Midbrain (tissue), 1 donor: ENCODE data around the gene KNDC1.
A peak's percentile ranks its signal among the peaks of the same experiment; 100 is the strongest.
"Not testable (repeated sequence)": the region's sequence is repeated elsewhere in the genome, so short reads cannot be mapped to it uniquely, and the experiment has no call there.

Experiments used
- DNase-seq: peaks from one replicate; lab custom pipeline; 2025; lab: John Stamatoyannopoulos, UW

The KNDC1 gene

DNA sequence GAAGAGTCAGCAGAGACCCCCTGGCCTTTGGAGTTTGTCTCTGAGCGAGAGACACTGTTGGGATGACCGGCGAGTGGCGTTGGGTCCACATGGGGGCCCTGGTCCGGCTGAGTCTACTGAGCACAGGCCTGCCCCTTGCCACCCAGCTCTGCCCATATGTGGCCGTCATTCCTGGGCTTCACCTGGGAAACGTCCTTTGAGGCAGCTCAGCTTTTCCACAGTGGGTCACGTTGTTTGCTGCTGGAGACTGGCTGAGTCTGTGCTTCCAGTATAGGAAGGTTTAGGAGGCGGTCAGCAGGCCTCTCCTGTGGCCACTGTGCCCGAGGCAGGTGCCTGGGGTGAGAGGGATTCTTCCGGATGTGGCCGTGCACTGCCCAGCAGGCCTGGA lies 99.6 kb downstream of the KNDC1 start:
- DNase-seq = no peak

DNA sequence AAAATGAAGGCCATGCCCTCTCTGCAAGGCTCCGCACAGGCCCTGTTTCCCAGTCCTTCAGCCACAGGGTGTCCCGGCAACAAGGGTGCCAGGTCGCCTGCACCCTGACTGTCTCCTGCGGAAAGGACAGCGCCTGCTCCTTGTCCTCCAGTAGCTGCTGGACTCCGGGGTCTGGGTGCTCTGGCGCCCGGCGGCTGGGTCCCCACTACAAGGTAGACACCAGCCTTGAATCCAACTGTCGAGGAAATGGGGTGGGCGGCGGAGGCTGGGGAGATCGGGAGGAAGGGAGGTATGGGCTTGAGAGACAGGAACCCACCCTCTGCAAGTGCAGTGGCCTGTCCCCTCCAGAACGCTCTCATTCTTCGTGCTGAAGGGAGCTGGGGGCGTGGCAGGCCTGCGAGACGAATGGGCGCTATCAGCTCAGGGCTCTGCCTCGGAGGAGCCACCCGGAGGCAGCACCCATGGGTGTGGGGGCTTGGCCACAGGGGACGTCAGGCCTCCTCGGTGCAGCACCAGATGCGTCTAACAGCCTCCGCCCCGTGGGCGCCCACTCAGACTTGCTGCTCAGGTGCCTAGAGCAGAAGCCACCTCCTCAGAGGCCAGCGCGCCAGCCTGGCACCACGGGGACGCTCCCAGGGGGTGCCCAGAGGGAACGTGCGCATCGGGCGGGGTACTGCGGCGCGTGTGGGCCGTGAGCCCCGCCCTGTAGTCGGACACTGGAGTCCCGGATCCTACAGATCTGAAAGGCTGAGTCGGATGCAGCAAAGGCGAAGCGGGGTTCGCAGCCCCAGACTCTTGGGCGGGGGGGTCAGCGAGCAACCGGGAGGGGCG lies 101.1 kb downstream of the KNDC1 start:
- DNase-seq = no peak

DNA sequence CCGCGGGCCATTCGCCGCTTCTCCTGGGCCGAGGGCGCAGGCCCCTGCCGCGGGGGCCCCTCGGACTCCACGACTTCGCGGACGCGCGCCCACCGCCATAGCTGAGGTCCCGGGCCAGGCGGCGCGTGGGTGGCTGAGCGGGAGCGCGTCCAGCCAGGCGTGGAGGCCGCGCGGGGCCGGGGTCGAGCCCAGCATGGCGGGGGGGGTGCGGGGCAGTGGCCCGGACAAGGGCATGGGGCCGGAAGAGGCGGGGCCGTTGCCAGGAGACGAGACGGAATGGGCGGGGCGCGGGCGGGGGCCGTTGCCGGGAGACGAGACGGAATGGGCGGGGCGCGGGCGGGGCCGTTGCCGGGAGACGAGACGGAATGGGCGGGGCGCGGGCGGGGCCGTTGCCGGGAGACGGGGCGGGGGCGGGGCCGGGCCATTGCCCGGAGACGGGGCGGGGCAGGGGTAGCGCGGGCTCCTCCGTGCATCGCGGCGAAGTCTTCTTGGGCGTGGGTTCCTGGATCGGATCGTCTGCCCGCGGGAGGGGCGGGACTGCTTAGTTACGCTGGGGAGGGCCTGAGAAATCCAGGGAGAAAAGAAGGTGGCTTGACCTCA lies 101.8 kb downstream of the KNDC1 start:
- peak; percentile 77 for DNase-seq

DNA sequence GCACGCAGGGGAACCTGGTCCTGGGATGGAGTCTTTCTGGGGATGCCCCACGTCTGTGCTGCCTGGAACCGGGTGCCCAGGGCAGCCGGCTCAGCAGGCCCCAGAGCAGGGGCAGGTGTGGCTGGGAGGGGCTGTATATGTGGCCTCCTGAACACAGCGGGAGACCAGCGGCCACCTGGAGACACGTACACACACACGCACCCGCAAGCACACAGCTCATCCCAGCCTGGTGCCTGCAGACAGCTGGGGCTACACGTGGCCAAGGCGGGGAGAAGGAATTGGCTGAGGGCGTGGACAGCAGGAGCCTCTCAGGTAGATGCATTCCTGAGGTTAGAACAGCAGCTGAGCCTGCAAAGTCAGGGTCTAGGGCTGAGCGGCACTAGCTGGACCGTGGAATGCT lies 102.7 kb downstream of the KNDC1 start:
- no peak for DNase-seq

DNA sequence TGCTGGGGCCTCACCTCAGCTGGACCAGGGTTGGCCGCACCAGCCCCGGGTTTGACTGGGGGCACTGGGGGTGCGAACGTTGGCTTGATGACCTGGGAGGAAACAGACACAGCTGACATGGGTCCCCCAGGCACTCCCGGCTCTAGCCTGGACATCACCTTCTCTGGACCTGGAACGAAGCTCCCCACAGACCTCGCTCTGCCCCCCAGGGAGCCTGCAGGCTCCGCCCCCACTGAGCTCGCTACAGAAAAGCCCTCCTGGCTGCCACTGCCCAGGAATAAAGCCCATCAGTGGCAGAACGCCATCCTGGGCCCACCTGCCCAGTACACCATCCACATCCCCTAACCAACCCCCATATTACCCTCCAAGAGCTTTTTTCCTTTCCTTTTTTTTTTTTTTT lies 103.7 kb downstream of the KNDC1 start:
- DNase-seq = no peak

DNA sequence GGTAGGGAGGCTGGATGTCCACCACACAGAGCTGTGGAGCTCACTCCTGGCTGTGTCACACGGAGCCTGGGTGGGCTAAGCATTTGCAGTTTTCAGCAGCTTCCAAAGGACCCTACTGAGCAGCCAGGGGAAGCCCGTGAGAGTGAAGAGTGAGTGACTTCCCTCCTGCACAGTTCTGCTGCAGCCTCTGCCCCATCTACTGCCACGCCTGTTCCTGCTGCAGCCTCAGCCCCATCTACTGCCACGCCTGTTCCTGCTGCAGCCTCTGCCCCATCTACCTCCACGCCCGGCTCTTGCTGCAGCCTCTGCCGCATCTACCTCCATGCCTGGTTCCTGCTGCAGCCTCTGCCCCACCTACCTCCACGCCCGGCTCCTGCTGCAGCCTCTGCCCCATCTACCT lies 104.4 kb downstream of the KNDC1 start:
- DNase-seq = no peak

DNA sequence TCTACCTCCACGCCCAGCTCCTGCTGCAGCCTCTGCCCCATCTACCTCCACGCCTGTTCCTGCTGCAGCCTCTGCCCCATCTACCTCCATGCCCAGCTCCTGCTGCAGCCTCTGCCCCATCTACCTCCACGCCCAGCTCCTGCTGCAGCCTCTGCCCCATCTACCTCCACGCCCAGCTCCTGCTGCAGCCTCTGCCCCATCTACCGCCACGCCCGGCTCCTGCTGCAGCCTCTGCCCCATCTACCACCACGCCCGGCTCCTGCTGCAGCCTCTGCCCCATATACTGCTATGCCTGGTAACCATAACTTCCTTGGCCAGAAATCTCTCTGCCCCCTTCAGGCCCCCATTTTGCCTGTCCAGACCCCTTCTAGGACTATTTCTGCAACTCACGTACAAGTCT lies 105.0 kb downstream of the KNDC1 start:
- DNase-seq = not testable (repeated sequence)

DNA sequence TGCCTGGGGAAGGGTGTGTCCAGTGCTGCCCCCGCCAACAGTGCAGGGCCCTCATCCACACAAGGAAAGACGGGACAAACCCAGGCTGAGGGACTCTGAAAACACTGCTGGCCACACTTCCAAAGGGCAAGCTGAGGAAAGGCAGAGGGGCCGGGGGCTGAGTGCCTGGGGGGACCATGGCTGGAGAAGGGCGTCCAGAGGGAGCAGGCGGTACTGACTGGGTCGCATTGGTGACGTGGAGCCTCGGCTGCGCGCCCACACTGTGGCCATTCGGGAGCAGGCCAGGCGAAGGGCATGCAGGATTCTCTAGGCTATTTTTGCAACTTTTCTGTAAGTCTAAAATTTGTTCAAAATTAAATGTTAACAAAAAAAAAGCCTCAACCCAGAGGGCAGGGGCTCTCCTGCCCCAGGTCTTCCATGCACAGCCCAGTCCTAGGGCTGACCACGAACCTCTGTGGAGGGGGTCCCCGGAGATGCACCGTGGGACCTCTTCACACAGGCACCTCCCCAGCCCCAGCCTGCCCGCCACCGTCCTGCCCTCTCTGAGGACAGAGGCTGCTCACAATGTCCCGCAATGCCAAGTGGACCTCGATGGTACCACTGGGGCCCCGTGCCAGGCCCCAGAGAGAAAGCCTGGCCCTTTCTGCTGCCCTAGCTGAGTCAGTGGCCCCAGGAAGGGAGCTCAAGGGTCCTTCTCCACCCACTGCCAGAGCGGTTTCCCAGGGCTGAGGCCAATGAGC lies 106.2 kb downstream of the KNDC1 start:
- no peak for DNase-seq

DNA sequence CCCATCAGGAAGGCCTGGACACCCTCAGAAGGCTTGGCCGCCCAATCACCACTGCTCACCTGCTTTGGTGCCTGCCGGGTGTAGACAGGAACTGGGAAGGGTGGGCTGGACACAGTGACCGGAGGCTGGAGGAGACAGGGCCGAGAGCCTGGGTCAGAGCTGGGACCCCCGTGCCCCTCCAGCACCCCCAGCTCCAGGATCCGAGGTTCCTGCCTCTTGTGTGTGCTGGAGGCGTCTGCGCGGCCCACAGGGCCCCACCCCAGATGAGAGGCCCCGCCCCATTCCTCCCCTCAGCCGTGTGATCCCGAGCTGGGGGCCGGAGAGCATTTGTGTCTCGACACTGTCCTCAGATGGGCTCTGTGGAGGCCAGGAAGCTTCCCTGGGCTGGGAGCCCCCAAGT lies 107.3 kb downstream of the KNDC1 start:
- no peak for DNase-seq

DNA sequence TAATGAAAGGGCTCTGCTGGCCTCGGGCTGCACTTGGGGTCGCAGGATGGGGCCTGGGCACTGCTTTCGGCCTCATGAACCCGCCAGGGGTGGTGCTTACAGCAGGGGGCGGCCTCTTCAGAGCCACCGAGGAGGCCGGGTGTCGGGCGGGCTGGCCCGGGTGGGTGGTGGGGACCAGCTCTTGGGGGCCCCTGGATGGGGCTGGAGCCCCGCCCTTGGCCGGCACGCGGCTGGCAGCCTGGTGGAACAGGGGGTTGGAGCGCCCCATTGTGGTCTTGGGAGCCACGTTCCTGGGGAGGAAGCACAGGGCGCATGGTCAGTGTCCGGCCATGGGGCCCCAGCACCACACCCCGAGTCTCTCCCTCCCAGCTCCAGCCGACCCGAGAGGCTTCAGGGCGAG lies 107.8 kb downstream of the KNDC1 start:
- no peak for DNase-seq

DNA sequence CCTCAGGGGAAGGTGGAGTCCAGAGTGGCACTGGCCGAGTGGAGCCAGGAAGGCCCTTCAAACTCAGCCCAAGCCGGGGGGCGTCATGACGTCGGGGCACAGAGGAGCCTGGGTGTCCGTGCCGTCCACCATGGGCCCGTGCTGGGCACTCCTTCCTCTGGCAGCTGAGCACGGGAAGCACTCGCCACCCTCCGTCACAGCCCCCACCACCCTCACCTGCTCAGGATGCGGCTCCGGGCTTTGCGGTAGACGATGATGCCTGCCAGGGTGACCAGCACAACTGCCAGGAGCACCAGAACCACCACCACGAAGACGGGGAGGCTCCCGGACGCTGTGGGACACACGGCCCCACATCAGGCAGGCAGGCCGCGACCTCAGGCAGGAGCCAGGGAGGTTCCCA lies 108.5 kb downstream of the KNDC1 start:
- no peak for DNase-seq

DNA sequence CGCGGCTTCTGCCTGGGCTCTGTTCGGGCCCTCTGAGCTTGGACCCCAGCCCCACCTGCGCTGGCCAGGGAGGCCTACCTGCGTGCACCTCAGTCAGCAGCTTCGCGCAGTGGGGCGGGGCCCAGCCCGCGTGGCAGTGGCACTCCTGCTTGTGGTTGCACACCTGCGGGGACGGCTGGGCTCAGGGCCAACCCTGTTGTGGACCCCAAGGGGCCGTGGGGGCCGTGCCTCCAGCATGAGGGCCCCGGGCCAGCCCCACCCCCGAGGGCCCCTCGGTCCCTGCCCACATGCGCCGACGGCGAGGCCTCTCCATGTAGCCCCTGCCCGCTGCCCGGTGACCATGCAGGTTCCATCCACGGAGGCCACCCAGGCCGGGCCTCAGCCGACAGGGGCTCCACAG lies 109.3 kb downstream of the KNDC1 start:
- DNase-seq = no peak

DNA sequence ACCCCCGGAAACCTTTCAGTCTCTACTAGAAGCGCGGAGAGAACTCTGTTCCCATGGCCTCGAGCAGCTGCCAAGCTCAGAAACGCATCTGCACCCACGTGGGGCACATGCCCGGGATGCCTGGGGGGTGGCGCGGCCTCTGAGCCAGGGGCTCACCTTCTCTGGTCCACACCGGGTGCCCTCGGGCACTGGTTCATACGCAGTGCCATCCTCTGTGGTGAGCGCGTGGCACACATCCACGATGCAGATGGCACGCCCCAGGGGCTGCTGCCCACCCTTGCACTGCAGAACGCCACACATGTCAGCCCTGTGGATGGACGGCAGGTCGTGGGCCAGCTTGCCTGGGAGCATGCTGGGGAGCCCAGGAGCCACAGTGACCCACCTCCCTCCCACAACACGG lies 110.2 kb downstream of the KNDC1 start:
- no peak for DNase-seq

DNA sequence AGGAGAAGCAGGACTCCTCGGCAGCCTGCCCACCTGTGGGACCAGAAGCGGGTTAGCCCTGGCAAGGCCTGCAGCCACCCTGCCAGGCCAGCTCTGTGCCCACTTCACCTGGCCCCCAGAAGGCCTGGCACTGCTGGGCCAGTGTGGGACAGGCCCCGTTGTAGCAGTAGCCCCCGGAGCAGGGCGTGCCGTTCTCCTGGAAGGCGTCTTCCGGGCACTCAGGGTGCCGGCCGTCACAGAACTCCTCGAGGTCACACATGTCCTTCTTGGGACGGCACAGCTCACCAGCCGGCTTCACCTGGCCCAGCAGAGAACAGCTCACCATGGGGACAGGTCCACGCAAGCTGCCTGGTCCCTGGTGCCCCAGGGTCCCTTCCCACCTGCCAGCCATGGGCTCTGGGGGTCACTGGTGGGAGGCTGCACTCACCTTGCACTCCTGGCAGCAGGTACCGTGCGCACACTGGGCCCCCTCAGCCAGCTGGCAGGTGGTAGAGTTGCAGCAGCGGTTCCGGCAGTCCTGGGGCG lies 110.8 kb downstream of the KNDC1 start:
- DNase-seq = no peak

DNA sequence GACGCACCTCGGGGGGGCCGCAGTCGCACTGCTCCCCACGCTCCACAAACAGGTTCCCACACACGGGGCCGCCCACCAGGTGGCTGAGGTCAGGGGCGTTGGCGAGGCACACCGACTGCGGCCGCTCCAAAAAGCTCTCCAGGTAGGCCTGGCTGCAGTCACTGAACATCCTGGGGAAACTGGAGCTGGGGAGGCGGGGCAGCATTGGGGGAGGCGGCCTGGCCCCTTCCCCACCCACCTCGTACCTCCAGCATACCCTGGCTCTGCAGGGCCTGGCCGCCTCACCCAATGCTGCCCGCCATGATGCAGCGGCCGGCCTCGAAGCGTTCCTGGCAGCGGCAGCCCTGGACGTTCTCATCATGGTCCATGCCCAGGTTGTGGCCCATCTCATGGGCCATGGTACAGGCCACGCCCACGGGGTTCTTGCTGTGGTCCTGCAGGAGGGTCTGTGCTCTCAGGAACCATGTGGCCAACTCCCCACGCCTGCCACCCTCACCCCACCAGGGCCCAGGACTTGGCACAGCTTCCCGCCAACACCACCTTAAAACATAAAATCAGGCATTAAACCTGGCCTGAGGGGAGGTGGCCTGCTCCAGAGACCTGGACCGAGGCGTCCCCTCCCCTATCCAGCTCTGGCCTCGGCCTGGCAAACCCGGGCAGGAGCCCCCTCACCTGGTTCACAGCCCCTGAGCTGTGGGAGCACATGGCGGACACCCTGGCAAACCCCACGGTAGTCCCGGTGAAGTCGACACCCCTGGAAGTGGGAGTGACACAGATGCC lies 111.7 kb downstream of the KNDC1 start:
- DNase-seq = no peak

DNA sequence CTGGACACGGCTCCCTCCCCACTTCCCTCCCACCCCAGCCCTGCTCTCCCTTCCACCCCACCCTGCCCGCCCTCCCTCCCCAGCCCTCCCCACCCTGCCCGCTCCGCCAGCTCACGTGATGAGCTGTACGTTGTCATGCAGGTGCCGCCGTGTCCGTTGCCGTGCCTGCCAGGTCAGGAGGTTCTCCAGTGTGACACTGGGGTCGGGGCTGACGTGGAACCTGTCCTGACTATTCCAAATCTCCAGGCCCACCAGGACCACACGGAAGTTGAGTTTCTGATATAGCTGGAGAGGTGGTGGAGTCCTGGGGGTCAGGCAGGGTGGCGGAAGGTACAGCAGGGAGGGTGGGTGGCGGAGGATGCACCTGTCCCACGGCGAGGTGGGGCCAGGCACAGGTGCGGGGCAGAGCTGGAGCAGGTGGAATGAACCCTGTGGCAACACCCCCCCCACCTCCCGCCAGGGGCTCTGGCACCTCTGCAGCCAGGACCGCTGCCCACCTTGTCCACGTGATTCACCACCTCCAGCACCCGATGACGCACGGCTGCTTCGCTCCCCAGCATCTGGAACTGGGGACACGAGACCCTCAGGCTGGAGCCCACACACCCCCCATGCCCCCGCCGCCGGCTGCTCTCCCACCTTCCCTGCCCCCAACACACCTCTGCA lies 112.4 kb downstream of the KNDC1 start:
- DNase-seq = no peak

DNA sequence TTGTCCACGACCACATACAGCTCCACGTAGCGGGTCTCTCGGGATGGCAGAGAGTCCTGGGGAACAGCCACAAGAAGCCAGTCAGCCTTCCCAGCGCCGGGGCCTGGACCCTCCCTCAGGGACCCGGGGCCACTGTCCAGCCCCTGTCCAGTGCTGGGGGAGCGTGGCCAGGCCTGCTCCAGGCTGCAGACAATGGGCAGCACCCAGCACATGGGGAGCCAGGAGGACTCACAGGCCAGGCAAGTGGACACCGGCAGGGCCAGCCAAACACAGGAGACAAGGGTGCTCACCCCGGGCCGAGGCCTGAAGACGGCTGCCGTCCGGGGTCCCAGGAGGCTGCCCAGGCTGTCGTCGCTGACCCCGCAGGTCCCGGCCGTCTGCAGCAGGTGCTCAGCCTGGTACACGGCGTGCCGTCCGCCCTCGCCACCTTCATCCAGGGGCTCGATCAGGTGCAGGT lies 113.0 kb downstream of the KNDC1 start:
- DNase-seq = no peak

DNA sequence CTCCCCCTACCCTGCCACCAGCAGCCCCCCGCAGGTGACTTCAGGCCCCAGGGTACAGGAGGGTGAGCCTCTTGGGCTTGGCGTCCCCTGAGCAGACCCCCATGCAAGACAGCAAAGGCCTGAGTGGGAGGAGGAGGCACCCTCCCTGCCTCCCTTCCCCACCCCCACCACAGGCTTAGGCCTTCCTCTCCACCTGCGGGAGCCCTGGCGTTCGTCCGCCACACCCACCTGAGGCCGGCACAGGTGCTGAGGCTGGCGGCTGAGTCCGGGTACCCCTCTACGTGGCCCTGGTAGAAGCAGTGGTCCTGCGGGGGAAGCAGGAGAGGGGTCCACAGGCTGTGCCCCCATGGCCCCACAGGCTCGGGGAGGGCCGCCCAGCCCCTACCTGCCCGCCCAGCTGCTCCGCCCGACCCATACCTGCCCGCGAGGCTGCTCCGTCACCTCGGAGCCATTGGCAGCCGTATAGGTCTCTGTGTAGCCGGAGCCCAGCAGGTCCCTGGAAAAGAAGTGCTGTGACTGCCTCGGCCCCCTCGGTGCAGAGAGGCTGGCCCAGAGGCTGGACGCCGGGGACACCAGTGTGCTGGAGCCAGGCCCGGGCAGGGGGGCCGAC lies 113.6 kb downstream of the KNDC1 start:
- no peak for DNase-seq

DNA sequence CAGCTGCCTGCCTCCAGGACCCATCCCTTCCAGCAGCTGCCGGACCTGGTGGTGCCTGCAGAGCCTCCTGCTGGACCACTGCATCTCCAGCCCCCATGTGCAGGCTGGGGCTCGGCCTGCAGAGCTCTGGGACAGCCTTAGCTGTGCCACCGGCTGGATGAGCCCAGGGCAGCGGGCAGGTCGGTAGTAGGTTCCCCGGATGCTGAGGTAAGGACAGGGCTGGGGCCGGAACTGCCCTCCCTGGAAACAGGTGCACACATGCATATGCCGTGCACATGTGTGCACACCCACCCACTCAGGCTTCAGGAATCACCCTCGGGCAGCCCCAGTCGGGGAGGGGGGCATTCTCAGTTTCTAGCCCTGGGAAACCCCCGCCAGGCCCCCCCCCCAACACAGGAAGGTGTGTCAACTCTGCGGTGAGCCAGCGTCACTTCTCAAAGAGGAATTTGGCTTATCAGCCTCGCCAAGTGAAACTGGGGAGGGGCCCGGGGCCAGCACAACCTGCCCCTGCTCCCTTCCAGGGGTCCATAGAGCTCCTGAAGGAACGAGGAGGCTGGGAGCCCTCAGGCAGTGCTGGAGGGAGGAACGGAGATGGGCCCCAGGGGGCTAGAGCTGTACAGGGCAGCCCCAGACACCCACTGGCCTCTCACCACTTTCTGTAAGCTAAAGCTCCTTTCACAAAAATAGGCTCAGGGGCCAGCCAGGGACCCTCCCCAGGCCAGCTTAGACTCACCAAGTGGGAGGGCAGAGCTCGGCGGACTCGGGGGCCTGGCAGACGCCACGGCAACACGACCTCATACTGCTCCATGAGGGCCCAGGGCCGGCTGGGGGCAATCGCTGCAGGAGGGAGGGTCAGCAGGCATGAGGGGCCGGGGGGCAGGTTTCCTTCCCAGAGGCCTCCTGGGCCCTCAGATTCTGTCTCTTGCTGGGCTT lies 115.0 kb downstream of the KNDC1 start:
- DNase-seq = no peak

DNA sequence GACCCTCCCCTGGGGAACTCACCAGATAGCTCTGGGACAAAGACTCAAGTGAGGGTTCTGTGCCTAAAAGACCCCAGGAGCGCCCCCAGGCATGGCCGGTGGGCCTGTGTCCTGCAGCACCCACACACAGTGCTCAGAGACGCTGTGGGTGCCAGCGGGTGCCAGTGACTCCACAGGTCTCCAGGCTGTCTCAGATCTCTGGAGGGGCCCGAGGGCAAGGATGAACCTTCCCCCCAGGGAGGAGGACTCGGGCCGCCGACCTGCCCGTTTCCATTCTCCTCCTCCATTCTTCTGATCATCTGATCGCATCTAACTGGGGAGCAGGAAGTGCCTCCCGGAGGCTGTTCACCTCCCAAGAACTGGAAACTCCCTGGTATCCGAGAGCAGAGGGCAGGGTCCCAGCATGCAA lies 115.7 kb downstream of the KNDC1 start:
- no peak for DNase-seq
